ENCODE measurements around the gene MICAL2. TPM values are rescaled to one million over a fixed set of nuclear protein-coding genes. Genes with fewer than 3 reads are reported as not detected.

The MICAL2 gene
- total RNA-seq, 1 experiment from 2014 or later: 62.9 TPM

DNA sequence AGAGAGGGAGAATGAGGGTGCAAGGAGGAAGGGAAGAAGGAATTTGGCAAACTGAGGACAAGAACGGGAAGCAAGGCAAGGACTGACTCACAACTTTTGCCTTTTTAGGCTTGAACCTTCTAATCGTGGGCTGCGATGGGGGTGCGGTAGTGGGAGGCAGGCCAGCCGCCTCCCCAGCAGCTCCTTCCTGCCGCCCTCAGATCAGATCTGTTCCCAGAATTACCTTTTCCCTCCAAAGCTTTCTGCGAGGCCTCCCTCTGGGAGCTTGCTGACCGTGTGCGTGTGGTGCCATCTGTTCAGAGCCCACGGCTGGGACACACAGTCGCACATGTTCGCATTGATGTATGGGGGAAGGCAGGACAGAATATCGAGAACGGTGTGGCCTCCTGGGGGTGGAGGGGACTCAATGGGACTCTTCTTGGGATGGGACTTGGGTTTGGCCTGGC is 180.1 kb downstream of the MICAL2 start:
- BruUV-seq (replicated peaks): no TSS peak
- Histone ChIP-seq H3K4me1 (ENCODE audit: insufficient read depth, low read length) (peaks cover 35% of the 10 kb centered on the region), H3K9me2 (replicated peaks; ENCODE audit: low read length) (no peaks in the 10 kb centered on the region), H3K4me3 (ENCODE audit: low read length) (no peak overlapping the region), H3K9ac (ENCODE audit: low read length) (no peak overlapping the region), H3K79me2 (ENCODE audit: low read length) (no peaks in the 10 kb centered on the region; the same call in 1 of the 2 replicates), H3K4me2 (ENCODE audit: low read length) (no peak overlapping the region), H3K27me3 (ENCODE audit: low read length) (no peaks in the 10 kb centered on the region), H3K27ac (ENCODE audit: low read length) (no peak overlapping the region), H3F3A (ENCODE audit: low read length, unreplicated experiment) (peaks cover 3% of the 10 kb centered on the region), H3K9me3 (ENCODE audit: low read length) (no peaks in the 10 kb centered on the region), H3K36me3 (ENCODE audit: low read depth, low read length) (no peaks in the 10 kb centered on the region), H4K20me1 (ENCODE audit: low read length) (no peaks in the 10 kb centered on the region), H2AFZ (ENCODE audit: low read length) (no peak overlapping the region)
- ATAC-seq (no peak), DNase-seq (no peak)
- intact Hi-C loops (cut with micrococcal nuclease): no loop called here
- no peak for TF ChIP-seq EZH2phosphoT487 (IDR thresholded peaks at IDR 0.05; ENCODE audit: borderline replicate concordance, low read length)
- TF ChIP-seq EZH2 (IDR thresholded peaks at IDR 0.05; ENCODE audit: low read length, unreplicated experiment): no peak
- TF ChIP-seq, protein P1, sequence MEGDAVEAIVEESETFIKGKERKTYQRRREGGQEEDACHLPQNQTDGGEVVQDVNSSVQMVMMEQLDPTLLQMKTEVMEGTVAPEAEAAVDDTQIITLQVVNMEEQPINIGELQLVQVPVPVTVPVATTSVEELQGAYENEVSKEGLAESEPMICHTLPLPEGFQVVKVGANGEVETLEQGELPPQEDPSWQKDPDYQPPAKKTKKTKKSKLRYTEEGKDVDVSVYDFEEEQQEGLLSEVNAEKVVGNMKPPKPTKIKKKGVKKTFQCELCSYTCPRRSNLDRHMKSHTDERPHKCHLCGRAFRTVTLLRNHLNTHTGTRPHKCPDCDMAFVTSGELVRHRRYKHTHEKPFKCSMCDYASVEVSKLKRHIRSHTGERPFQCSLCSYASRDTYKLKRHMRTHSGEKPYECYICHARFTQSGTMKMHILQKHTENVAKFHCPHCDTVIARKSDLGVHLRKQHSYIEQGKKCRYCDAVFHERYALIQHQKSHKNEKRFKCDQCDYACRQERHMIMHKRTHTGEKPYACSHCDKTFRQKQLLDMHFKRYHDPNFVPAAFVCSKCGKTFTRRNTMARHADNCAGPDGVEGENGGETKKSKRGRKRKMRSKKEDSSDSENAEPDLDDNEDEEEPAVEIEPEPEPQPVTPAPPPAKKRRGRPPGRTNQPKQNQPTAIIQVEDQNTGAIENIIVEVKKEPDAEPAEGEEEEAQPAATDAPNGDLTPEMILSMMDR (conservative IDR thresholded peaks at IDR 0.05; ENCODE audit: low read depth, low read length): no peak
- POLR2A ChIA-PET (ENCODE audit: unreplicated experiment): no interaction called here
- CTCF ChIA-PET: no interaction called here

DNA sequence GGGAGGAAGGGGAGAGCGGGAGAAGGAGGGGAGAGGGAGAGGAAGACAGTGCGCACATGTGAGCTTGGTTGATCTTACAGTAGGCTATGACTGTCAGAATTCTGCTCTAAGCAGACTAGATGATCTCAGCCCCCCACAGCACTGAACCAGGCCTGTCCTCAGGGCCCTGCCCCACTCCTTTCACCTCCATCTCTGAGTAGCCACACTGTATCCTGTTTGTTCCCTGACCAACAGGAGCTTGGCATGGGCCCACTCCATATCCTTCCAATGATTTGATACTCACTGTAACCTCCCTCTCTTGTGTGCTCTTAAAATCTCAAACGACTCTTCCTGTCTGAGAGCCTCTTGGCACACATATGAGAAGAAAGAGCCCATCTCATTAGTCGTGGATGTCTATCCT is 180.9 kb downstream of the MICAL2 start:
- Histone ChIP-seq H3K4me3 (ENCODE audit: low read length) (no peak overlapping the region), H3K79me2 (ENCODE audit: low read length) (no peaks in the 10 kb centered on the region; the same call in 1 of the 2 replicates), H3K9ac (ENCODE audit: low read length) (no peak overlapping the region), H3F3A (ENCODE audit: low read length, unreplicated experiment) (peaks cover 3% of the 10 kb centered on the region), H3K9me2 (replicated peaks; ENCODE audit: low read length) (no peaks in the 10 kb centered on the region), H2AFZ (ENCODE audit: low read length) (no peak overlapping the region), H4K20me1 (ENCODE audit: low read length) (no peaks in the 10 kb centered on the region), H3K27me3 (ENCODE audit: low read length) (no peaks in the 10 kb centered on the region), H3K9me3 (ENCODE audit: low read length) (no peaks in the 10 kb centered on the region), H3K4me1 (ENCODE audit: insufficient read depth, low read length) (peaks cover 27% of the 10 kb centered on the region), H3K27ac (ENCODE audit: low read length) (no peak overlapping the region), H3K36me3 (ENCODE audit: low read depth, low read length) (no peaks in the 10 kb centered on the region), H3K4me2 (ENCODE audit: low read length) (no peak overlapping the region)
- ATAC-seq (no peak), DNase-seq (no peak)
- no TSS peak for BruUV-seq (replicated peaks)
- ChIA-PET POLR2A (ENCODE audit: unreplicated experiment) (no interaction called here), CTCF (no interaction called here)
- no peak for TF ChIP-seq EZH2phosphoT487 (IDR thresholded peaks at IDR 0.05; ENCODE audit: borderline replicate concordance, low read length)
- TF ChIP-seq EZH2 (IDR thresholded peaks at IDR 0.05; ENCODE audit: low read length, unreplicated experiment): no peak
- TF ChIP-seq, protein P1 (conservative IDR thresholded peaks at IDR 0.05; ENCODE audit: low read depth, low read length): no peak
- intact Hi-C loops (cut with micrococcal nuclease): no loop called here

DNA sequence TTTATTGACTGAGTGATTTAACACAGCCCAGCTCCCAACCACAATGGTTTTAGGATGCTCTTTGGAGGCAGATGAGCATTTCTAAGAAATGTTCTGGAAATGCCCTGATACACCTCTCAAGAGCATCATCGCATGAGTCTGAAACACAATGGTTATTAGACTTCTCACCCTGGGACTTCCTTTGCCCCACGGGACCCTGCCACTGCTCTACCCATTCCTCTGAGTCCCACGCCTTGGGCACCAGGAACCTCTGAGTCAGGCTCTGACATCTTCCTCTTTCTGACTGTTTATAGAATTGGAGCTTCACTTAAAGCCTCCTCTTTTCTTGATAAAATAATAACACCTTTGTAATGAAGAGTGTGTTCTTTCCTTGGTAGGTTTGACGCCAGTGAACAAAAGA is 181.4 kb downstream of the MICAL2 start:
- Histone ChIP-seq H3K79me2 (ENCODE audit: low read length) (no peaks in the 10 kb centered on the region), H3K9ac (ENCODE audit: low read length) (no peak overlapping the region), H2AFZ (ENCODE audit: low read length) (no peak overlapping the region), H3K4me2 (ENCODE audit: low read length) (no peak overlapping the region), H3K36me3 (ENCODE audit: low read depth, low read length) (no peaks in the 10 kb centered on the region), H3K4me3 (ENCODE audit: low read length) (no peak overlapping the region), H4K20me1 (ENCODE audit: low read length) (no peaks in the 10 kb centered on the region), H3K27ac (ENCODE audit: low read length) (no peak overlapping the region), H3K4me1 (ENCODE audit: insufficient read depth, low read length) (peaks cover 22% of the 10 kb centered on the region), H3K9me3 (ENCODE audit: low read length) (no peaks in the 10 kb centered on the region), H3K27me3 (ENCODE audit: low read length) (no peaks in the 10 kb centered on the region), H3F3A (ENCODE audit: low read length, unreplicated experiment) (peaks cover 3% of the 10 kb centered on the region), H3K9me2 (replicated peaks; ENCODE audit: low read length) (no peaks in the 10 kb centered on the region)
- no TSS peak for BruUV-seq (replicated peaks)
- POLR2A ChIA-PET (ENCODE audit: unreplicated experiment): no interaction called here
- DNase-seq (no peak), ATAC-seq (no peak)
- CTCF ChIA-PET: no interaction called here
- intact Hi-C loops (cut with micrococcal nuclease): no loop called here
- no peak for TF ChIP-seq EZH2phosphoT487 (IDR thresholded peaks at IDR 0.05; ENCODE audit: borderline replicate concordance, low read length)
- TF ChIP-seq, protein P1 (conservative IDR thresholded peaks at IDR 0.05; ENCODE audit: low read depth, low read length): no peak
- no peak for TF ChIP-seq EZH2 (IDR thresholded peaks at IDR 0.05; ENCODE audit: low read length, unreplicated experiment)

All from PC-3 (cell line).